AG04450 (cell line): ENCODE measurements around the gene SNAP25. TPM values are rescaled to one million over a fixed set of nuclear protein-coding genes. Genes with fewer than 3 reads are reported as not detected.

Source experiments
- CTCF ChIA-PET: fragments of 300-600, 350-600 bp; formaldehyde crosslinking; extraction: SDS; loops from one replicate; lab custom pipeline; 2022; ENCODE audit warnings: antibody characterized with exemption, inconsistent platforms; lab: Charles Lee
- POLR2A ChIA-PET: fragments of 350-600 bp; formaldehyde crosslinking; extraction: SDS; loops from one replicate; lab custom pipeline; 2021; ENCODE audit warnings: antibody characterized with exemption, inconsistent platforms; lab: Yijun Ruan, JAX
- DNase-seq: peaks from one replicate; pipeline ENCODE4 v3.0.0-alpha.2; 2011; ENCODE audit warnings: low read depth, low spot score
- H3K27ac ChIP-seq: one replicate; pipeline ENCODE4 v1.5.1; 2012; ENCODE audit warnings: low read depth, low read length, control low read depth
- H3K27me3 ChIP-seq: one replicate; pipeline ENCODE4 v1.6.0; 2012; ENCODE audit warnings: low read length; ENCODE audit not compliant: control insufficient read depth, insufficient read depth
- H3K4me3 ChIP-seq: 2 replicates; pipeline ENCODE4 v1.5.1; 2011; ENCODE audit warnings: mild to moderate bottlenecking, low read depth, low read length, control low read depth
- H3K9me3 ChIP-seq: 2 replicates; pipeline ENCODE4 v1.5.1; 2012; ENCODE audit warnings: low read length; ENCODE audit not compliant: control insufficient read depth, insufficient read depth
- CTCF ChIP-seq: IDR thresholded peaks from 2 replicates; pipeline ENCODE4 v1.5.1; 2011; ENCODE audit warnings: low read depth, low read length, control low read depth, inconsistent platforms
- polyA plus RNA-seq: library from polyadenylated mRNA; depleted of rRNA; stranded (reverse); fragments of >200 nt; gene quantifications from 2 replicates; pipeline ENCODE4 v1.2.3, GENCODE V29; 2011

SNAP25 gene
- polyA plus RNA-seq, 1 experiment = 6.6 TPM

- TF ChIP-seq CTCF = no peak
- no peak overlapping the region for H3K27ac ChIP-seq
- CTCF ChIA-PET = no interaction called here
- H3K27me3 ChIP-seq = no peaks in the 10 kb centered on the region
- no peak overlapping the region for H3K4me3 ChIP-seq
- POLR2A ChIA-PET = no interaction called here
- no peaks in the 10 kb centered on the region for H3K9me3 ChIP-seq
- no peak for DNase-seq
These were observed 12.7 kb downstream of the SNAP25 start for GRCh38 chr20:10231290-10231689.

GRCh38 chr20:10236540-10237533 lies 18.2 kb downstream of the SNAP25 start:
- no peak for DNase-seq
- H3K9me3 ChIP-seq = no peaks in the 10 kb centered on the region
- ChIA-PET CTCF (no interaction called here), POLR2A (no interaction called here)
- no peak overlapping the region for H3K27ac ChIP-seq
- no peak for TF ChIP-seq CTCF
- H3K27me3 ChIP-seq = no peaks in the 10 kb centered on the region
- no peak overlapping the region for H3K4me3 ChIP-seq

GRCh38 chr20:10239954-10240353 lies 21.3 kb downstream of the SNAP25 start:
- Histone ChIP-seq H3K27ac (peak overlapping the region; percentile 2), H3K27me3 (no peaks in the 10 kb centered on the region), H3K9me3 (no peaks in the 10 kb centered on the region), H3K4me3 (no peak overlapping the region)
- no peak for TF ChIP-seq CTCF
- CTCF ChIA-PET = no interaction called here
- no peak for DNase-seq
- POLR2A ChIA-PET = no interaction called here

GRCh38 chr20:10240655-10241054 lies 22.0 kb downstream of the SNAP25 start:
- Histone ChIP-seq H3K9me3 (no peaks in the 10 kb centered on the region), H3K27ac (no peak overlapping the region), H3K4me3 (no peak overlapping the region), H3K27me3 (no peaks in the 10 kb centered on the region)
- POLR2A ChIA-PET = no interaction called here
- no peak for DNase-seq
- no peak for TF ChIP-seq CTCF
- CTCF ChIA-PET = no interaction called here

GRCh38 chr20:10242166-10242565 lies 23.5 kb downstream of the SNAP25 start:
- no peak for TF ChIP-seq CTCF
- ChIA-PET POLR2A (no interaction called here), CTCF (no interaction called here)
- no peak overlapping the region for H3K4me3 ChIP-seq
- H3K9me3 ChIP-seq = no peaks in the 10 kb centered on the region
- DNase-seq = no peak
- no peak overlapping the region for H3K27ac ChIP-seq
- no peaks in the 10 kb centered on the region for H3K27me3 ChIP-seq
